Stimulated activated CD8-positive, alpha-beta memory T cell treated with anti-CD3 and anti-CD28 coated beads, Interleukin-4, amount 100 ng/mL, for 4 hours (primary cell): ENCODE data around the gene SLC6A8.

Experiments used
- DNase-seq, 2 donors: peaks; one replicate each; pipeline ENCODE4 v3.0.0-alpha.2; 2020; ENCODE audit warnings: low read depth in 2 of 2, low spot score in 1 of 2

SLC6A8 gene

GRCh38 chrX:153687121-153688039 lies at the start of gene SLC6A8:
SLC6A8 (plus strand) TSS chrX:153687926; CDS start chrX:153688575, 649 bp downstream.
- no peak for DNase-seq

DNA sequence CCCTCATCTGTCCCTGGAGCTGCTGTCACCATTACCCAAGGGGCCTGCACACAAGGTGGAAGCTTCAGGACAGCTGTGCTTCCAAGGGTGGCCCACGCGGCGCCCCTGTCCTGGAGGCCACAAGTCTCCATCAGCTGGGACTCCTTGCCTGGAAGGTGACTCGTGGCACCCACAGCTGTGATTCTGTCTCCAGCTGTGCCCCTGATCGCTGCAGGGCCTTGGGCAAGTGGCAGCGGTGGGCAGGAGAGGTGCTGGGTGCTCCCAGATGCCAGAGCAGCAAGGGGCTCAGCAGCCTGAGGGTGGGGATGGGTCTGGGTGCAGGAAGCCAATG lies 49.7 kb upstream of the SLC6A8 start:
- no peak for DNase-seq

DNA sequence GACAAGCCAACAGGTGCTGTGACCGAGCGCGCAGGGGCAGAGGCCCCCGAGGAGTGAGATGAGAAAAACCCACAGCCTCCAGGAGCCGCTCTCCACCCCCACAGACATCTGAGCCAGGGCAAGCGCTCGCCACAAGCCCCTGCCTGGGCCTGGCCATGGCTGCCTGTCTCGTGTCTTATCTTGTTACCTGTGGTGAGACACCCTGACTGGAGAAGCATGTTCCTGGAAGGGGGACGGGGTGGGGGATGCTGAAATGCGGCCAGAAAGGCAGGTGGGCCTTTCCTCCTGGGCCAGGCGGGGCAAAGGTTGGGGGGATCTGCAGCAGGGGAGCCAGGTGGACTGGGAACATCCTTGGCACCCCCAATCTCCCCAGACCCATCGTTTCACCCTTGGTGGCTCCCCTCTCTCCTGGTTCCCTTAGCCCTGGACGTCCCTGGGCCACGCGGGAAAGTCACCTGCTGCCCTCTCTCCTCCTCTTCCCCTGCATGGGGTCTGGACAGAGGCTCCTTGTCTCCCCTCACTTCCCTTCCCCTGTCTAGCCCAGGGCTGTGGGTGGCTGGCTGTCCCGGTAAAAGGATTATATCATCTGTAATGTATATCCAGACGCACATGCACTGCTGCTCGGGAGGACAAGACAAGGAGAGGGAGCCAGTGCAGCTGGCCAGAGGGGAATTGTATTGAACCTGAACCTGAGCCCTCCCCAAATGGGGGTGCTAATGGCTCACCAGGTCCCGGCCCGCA lies 49.1 kb upstream of the SLC6A8 start:
- no peak for DNase-seq

DNA sequence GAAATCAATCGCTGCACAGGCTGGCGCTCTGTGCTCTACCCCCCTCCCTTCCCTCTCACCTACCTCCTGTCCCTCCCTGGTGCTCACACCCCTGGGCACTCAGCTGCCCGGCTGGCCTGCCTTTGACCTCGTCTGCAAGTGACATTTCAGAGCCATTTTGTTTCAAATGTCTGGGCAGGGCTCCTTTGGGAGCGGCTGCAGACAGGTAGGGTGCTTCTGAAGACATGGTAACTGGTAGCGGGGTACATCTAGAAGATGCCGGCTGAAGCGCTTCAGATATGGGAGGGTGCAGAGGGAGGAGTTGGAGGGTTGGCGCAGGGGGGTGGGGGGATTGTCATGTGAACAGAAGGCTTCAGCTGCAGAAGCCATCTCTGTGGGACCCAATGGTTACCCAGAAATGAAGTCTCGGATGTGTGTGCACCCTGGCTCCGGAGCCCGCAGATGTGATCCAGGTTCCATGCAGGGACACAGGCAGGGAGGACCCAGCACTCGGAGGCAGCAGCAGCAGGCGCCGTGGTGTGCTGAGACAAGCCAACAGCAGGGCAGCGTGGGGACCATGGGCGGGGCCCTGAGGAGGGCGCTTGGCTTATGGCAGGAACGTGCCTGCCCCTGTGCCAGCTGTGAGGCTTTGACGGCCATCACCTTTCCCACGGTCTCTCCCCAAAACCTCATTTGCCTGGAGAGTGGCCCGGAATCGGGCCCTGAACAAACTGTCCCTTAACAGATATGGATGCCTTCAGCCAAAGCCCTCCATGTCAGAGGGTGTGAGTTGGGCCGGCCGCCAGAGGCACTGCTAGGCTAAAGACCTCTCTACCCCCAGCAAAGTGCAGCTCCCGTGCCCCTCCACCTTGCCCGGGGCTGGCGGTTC lies 48.3 kb upstream of the SLC6A8 start:
- no peak for DNase-seq

DNA sequence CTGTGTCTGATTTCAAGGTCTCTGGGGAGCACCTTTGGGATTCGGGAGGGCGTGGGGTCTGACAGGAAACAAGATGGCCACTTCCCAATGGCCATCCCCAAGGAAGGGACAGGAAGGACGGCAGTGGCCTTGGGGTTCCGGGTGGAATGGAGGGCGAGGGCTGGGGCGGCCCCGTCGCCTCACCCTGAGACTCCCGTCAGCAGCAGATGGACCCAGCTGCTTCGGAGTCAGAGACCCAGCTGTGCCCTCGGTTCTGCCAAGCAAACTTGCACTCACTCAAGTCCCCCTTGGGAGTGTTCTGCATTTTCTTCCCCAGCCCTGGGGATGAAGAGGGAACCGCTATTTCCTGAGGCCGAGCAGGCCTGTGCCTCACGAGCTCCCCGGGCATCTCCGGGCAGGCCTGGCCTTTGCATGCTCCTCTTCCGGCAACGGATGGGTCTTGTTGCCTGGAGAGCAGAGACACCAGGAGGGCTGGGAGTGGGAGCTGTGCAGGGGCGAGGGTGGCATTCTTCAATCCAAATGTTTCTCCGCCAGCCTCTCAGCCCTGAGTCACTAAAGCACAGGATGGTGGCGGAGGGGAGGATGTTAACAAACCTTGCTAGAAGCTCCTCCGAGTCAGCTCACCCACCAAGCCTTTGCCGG lies 47.6 kb upstream of the SLC6A8 start:
- DNase-seq: no peak

DNA sequence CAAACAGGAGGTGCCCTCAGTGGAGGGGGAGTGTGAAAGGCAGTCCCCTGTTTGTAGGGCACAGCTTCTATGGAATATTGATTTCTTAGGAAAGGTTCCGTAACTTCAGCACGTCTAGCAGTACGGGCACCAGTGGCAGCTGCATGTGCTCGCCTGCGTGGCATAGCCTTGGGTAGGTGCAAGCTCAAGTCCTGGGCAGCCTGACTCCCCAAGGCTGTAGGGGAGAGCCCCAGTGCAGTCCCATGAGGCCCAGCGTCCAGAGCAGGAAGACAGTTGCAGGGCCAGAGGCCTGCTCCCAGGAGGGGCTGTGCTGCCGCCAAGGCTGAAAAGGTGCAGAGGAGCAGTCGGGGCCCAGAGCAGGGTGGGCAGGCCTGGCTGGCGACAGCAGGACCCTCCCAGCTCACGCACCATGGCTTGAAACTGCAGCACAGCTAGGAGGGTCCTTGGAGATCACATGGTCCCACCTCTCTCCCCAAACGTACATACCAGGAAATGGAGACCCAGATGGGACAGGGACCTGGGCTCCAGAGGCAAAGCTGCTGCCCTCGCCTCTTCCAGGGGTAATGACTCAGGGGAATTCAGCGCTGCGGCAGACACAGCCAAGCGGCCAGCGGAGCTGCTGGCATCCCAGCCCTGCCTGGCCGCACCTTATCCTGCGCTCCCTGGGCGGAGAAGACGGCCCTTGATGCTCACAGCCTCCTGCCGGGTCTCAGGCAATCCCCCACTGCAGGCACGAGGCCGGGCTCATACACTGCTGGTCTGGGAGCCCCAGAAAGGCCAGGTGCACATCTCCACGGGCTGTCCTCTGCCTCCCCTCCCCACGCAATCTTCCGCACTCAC lies 46.8 kb upstream of the SLC6A8 start:
- DNase-seq: no peak

- DNase-seq: no peak
Observed at GRCh38 chrX:153641627-153642026, 46.1 kb upstream of the SLC6A8 start.

DNA sequence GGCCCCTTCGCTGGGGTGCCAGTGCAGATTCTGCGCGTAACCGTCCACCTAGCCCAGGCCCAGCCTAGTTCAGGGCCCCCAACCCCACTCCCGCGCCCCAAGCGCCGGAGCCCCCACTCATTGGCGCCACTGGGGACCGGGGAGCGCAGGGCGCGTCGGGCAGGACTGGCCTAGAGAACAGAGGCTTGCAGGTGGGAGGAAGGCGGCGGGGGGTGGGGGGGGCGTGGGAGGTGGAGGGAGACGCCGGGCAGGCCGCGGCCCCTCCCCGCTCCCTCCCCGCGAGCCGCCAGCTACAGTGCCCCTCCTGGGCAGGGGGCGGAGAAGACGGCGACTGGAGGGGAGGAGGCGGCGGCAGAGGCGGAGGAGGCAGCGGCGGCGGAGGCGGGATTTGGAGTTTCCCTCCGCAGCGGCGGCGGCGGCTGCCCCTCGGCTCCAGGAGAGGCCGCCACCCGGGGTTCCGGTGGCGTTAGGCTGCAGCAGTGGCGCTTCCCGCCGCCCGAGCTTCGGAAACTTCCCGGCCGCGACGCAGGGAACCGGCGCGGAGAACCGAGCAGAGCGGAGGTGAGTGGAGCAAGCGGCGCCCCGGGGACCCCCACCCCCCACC lies 45.6 kb upstream of the SLC6A8 start:
- DNase-seq: no peak

DNA sequence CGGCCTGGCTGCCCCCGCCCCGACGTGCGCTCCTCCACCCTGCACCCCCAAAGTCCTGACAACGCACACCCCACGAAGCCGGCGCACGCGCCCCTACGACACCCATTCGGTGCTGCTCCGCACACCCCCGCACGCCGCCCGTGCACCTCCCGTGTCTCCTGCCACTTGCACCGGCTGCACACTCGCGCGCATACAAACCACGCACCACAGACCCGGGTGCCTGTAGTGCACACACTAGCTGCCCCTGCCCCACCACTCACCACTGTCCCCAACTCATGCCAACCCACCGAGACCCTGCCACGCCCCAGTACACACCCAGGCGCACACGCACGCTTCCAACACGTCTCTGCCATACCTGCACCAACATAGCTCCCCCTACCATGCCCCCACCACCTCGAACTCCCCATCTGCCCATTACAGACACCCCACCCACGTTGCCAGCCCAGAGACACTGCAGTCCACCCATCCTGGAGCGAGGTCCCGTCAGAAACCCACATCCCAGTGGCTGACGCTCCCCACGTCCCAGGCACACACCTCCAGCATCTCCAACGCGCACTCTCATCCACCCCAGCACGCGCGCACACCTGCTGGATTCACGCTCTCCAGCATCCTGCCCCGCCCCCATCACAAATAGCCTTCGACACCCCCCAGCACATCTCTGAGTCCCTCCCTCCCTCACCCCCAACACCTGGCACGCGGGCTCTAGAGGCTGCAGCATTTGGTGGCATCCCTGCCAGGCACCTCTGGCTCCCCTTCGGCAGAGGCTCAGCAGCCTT lies 44.9 kb upstream of the SLC6A8 start:
- no peak for DNase-seq

- no peak for DNase-seq
Observed at GRCh38 chrX:153643431-153644351, 44.0 kb upstream of the SLC6A8 start.

- DNase-seq: no peak
Observed at GRCh38 chrX:153644356-153645125, 43.2 kb upstream of the SLC6A8 start.

DNA sequence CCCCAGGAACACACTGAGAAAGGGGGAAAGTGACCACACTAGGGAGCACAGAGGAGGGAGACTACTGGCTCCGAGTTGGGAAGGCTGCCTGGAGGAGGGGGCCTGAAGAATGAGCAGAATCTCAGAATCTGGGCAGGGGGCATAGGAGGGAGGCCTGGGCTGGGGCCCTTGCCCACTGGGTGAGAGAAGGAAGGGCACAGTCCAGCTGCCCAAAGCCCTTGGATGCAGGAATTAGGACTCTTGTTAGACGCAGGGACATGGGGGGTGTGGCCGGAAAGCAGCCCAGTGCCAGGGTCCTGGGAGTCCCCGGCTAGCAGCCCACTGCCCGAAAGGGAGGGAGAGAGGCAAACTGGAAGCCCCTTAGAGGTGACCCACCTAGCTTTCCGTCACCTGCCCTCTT lies 42.6 kb upstream of the SLC6A8 start:
- no peak for DNase-seq

GRCh38 chrX:153645921-153646488 lies 41.7 kb upstream of the SLC6A8 start:
- no peak for DNase-seq

GRCh38 chrX:153646620-153647373 lies 40.9 kb upstream of the SLC6A8 start, which contains the start of gene DUSP9:
DUSP9 (plus strand) TSS chrX:153647203; CDS start chrX:153647954, 751 bp downstream.
- no peak for DNase-seq

- DNase-seq: no peak
Observed at GRCh38 chrX:153647461-153648357, 40.0 kb upstream of the SLC6A8 start.
